HG03095 (cell line): ENCODE data around the gene ABCD3.

Experiments used
- ATAC-seq: cut with Tn5 transposase; IDR thresholded peaks from one replicate; pipeline ENCODE4 v1.9.1; 2021; ENCODE audit warnings: moderate library complexity; ENCODE audit not compliant: unreplicated experiment

The ABCD3 gene

DNA sequence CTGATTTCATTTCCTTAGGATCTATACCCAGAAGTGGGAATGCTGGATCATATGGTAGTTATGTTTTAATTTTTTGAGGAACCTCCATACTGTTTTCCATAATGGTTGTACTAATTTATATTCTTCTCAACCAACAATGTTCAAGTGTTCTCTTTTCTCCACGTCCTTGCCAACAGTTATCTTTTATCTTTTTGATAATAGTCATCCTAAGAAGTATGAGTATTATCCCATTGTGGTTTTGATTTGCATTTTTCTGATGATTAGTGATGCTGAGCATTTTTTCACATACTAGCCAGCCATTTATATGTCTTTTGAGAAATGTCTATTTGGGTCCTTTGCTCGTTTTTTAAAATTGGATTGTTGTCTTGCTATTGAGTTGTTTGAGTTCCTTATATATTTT is 38.5 kb downstream of the ABCD3 start:
- no peak for ATAC-seq

DNA sequence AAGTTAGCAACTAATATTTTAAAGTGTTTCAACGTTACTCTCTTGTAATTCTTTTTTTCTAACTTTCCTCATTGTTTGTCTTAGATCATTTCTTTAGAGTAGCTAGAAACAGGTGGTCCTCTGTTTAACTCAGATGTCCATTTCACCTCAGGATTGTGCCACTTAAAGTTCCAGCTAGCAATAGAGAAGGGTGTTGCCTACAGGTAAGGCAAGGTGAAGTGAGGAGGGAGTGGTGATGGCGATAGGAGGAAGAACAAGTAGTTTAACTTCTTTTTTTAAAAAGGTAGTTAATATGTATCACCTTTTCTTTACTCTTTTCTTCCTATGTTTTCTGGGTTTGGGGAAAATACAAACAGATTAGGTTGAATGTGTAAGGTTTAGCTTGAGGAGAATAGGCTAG is 44.4 kb downstream of the ABCD3 start:
- no peak for ATAC-seq

DNA sequence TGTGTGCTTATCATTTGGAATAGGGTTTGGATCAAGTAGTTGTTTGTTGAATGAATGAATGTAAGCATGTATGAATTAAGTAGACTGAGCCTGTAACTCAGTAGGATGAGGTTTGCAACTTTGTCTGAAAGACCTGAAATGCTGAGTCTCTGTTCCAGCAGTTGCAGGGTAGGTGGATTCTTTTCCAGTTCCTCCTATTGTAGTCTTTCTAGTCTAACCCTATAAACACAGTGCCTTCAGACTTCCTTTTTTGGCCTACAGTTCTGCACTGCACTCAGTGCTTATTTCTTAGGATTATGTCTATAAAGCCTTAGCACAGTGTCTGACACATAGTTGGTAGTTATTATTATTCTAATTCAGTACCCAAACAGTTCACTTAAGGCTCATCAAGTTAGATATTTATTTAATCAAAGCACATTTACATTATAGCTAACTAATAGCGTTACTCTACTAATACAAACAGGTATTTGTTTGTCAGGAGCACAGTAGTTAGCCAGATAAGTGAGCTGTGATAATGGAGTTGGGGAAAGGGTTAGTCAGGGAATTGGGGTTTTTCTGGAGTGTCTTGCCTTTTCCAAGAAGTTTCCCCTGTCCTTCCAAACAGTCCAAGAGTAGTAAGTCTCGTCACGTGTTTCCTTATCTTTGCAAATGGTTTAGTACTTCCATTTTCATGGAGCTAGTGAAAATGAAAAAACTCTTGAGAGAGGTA is 45.0 kb downstream of the ABCD3 start:
- ATAC-seq = no peak

DNA sequence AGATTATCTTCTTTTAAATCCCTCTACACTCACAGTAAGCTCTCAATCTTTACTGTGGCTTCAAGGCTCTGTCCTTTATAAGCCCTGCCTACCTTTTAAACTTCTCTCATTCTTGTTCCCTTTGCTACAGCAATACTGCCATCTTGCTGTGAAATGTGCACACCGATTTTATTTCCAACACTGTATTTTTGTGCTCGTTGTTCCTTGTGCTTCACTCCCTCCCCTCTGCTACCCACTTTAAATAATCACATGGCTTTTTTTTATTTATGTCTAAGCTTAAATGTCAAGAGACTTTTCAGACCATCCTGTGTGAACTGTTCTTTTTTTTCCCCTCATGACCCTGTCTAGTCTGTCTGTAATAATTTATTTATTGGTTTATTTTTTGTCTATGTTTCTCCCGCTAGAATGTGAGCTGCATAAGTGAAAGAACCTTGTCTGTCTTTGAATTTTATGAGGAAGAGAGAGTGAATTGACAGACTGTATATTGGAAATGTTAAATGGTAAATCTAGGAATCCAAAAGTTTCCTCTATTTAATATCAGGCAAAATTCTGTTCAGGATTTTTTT is 45.7 kb downstream of the ABCD3 start:
- ATAC-seq = no peak

DNA sequence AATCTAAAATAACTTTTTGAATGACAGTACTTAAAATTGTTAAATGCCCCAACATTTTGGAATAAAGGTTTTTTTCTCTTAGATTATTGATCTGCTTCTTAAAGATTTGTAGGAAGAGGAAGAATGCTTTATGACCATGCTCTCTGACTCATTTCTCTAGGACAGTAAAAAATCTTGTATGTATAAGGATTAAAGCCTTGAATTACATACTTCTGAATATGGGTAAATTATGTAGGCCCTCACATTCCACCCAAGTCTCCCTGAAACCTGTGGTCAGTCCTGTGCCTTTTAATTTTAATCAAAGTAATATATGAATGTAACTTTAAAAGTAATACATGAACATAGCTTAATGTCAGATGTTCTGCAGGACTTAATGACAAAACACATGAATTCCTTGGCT is 50.5 kb downstream of the ABCD3 start:
- ATAC-seq = no peak

DNA sequence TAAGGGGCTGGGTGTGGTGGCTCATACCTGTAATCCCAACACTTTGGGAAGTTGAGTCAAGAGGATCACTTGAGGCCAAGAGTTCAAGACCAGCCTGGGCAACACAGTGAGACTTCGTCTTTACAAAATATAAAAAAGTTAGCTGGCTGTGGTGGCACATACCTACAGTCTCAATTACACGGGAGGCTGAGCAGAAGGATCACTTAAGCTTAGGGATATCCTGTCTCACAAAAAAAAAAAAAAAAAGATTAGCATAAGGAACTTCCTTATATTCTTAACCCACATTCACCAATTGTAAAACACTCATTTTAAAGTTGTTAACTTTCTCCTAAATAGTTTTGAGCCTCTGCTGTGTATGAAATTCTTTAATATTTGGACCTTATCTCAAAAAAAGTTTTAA is 53.1 kb downstream of the ABCD3 start:
- ATAC-seq = no peak

DNA sequence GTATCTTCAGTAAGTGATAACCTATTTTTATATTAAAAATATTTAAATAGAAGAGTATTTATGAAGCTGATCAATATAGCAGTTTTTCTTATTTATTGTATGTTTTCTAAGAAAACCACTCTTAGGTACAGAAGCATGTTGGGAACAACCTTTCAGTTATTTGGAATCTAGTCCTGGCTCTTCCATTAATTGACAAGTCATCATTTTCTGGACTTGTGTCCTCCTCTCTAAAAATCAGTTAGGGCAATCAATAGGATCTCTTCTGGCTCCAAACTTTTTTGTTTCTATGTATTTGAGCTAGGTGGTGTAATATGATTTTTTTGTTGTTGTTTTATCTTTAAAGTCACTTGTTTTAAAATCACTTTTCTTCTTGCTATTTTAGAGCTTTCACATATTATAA is 57.0 kb downstream of the ABCD3 start:
- no peak for ATAC-seq

DNA sequence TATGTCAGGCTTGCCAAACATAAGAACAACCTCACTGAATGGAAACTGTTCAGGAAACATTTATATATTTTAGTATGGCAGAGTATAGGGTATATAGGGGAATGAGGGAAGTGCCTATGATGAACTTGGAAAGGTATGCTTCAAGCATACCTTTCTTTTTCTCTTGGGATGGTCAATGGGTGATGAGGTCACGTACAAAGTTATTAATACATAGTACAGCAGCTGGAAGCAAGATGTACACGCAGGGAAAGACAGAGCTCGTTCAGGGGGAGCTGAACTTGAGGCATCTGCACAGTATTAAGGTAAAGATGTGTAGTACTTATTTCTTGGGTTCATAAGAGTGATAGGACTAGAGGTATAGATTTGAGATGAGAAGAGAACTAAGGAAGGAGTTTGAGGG is 61.5 kb downstream of the ABCD3 start:
- no peak for ATAC-seq

DNA sequence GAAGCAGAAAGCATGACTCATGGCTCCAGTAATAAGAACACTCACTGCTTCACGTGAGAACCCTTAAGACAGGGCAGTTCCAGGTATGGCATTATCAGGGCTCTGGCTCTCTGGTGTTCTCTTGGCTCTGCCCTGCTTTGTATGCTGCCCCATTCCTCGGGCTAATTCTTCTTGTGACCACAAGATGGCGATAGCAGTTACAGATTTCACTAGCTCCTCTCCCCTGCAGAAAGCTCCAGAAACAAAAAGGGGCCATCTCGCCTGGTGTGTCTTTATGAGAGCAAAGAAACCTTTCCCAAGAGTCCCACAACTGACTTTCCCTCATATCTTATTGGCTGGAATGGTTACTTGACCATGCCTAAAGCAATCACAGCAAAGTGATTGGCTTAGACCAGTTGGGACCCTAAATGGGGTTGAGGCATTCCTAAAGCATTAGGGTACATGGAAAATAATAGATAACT is 63.3 kb downstream of the ABCD3 start:
- ATAC-seq = peak; percentile 88

DNA sequence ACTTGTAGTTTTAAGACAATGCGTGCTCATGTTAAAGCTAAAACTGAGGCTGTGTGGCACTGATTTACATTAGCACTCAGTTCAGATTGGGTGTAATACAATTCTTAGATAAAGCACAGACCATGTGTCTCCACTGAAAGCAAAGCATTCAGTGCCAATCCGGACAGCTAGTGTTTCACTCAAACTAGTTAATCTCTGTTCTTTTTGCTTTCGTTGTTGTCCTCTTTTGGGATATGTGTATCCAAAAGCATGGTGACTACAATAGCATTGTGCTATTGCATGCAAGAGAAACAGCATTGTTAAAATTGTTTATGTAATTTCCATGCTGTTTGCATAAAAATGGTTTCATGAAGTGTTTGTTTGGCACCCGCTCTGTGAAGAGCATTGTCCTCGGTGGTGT is 68.8 kb downstream of the ABCD3 start:
- ATAC-seq = no peak

DNA sequence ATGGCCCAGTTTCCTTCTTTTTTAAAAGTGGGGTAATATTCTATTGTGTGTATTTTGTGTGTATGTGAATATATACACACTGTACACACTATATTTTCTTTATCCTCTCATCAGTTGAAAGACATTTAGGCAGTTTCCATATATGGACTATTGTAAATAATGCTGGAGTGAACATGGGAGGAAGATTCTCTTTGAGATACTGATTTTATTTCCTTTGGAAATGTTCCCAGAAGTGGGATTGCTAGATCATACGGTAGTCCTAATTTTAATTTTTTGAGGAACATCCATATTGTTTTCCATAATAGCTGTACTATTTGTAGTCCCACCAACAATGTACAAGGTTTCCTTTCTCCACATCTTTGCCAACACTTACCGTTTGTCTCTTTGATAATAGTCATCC is 72.4 kb downstream of the ABCD3 start:
- no peak for ATAC-seq

DNA sequence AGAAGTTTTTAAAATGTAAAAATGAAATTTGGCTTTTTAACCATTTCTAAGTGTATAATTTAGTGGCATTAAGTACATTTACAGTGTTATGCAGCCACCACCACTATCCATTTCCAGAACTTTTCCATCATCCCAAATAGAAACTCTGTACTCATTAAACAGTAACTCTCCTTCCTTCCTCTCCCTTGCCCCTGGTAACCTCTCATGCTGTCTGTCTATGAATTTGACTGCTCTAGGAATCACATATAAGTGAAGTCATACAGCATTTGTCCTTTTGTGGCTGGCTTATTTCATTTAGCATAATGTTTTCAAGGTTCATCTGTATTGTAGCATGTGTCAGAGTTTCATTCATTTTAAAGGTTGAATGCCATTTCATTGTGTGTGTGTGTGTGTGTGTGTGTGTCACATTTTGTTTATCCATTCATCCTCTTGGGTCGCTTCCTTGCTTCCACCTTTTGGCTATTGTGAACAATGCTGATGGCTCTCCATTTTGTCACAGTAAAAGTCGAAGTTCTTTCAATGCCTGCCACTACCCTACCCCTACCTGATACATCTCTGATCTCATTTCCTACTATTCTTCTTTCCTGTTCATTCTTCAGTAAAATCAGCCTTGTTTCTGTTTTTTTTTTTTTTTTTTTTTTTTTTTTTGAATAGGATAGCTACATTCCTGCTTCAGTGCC is 78.0 kb downstream of the ABCD3 start:
- no peak for ATAC-seq

DNA sequence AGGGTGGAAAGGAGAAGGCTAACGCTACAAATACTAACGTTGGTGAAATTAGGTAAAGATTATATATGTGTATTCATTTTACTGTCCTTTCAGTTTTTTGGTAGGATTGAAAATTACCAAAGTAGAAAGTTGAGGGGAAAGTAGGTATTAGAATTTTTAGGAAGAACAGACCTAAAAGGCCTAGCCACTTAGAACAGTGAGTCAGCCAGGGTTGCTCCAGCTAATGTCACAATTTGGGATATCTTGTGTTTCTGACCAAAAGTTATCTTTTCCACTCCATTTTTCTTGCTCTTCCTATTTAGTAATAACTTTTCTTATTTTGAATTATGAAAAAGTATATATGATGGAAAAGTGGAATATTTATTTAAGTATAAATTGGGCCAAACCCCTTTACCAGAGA is 83.2 kb downstream of the ABCD3 start:
- no peak for ATAC-seq

DNA sequence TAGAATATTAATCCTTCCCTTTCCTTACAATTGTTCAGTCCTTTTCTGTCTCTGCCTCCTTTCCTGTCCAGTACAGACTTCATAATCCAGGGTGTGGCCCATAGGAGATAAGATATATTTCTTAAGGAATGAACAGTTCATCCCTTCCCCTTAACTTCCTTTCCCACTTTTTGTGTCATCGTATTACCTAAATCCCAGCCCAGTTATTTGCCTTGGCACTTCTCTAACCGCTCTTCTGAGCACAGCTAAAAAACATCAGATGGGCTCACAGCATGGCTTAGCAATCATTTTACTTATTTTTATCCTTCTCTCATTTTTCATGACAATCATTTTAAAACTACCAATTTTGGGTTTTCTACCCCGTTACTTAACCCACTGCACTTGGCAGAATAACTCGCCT is 83.7 kb downstream of the ABCD3 start:
- ATAC-seq = no peak

DNA sequence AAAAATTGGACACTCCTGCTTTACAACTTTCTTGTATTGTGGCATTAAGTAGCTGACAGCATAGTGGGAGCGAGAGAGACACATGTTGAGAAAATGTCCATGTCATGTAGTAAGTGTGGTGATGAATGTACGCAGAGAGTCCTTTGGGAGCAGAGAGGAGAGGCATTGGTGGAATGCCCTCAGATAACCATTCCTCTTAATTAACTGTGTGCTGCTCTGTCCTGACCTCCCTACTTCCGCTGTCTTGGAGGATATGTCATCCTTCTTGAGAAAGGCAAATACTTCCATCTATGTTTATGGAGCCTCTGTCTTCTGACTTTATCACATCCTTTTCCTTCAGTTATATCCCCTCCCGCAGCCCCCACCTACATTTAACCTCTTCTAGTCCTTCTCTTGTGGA is 85.0 kb downstream of the ABCD3 start:
- no peak for ATAC-seq

DNA sequence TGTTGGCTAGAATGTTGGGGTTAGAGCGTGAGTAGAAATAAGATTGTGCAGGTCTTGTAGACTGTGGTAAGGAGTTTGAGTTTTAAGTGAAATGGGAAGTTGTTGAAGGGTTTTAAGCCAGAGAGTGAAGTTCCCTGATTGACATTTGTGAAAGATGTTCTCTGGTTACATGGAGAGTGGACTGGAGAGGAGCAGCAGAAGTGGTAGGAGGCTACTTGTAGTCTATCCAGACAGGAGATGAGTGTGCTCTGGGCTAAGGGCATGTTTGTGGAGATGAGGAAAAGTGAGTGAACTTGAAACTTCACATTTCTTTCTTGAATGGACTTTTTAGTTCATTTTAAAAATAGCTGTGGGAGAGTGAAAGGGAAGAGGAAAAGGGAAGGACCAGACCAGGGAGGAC is 86.4 kb downstream of the ABCD3 start:
- ATAC-seq = no peak

DNA sequence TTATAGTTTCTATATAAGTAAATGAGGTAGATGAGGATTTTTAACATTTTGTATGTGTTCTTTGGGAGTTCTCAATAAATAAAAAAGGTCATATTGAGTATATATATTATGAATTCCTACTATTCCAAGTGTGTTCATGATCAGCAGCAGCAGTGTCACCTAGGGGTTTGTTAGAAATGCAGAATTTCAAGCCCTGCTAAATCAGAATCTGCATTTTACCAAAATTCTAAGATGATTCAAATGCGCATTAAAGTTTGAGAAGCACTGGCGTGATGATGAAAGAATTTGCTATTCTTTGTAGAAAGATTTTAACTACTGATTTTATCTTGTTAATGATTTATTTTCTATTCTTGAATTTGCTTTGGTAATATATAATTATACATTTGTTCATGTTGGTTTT is 94.6 kb downstream of the ABCD3 start:
- no peak for ATAC-seq

DNA sequence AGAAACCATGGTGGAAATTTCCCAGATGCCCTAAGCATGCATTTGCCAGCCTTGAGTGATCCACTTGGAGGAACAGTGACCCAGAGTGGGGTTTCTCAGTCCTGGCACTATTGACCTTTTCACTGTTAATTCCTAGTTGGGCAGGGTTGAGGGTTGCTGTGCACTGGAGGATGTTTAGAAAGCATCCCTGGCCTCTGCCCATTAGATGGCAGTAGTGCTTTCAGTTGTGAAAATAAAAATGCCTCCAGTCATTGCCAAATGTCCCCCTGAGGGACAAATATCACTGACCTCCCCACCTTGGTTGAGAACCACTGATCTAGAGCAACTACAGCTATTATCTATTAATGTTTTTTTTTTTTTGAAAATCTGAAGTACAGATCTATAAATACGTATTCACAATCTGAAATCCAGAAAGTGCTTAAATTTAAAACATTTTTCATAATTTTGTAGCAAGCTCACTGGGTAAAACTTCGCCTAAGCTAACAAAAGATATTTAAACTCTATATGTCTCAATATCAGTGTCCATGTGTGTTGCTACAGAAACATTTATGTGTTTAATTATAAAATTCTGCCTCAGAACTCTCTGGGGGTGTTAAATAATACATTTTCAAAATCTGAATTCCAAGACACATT is 96.0 kb downstream of the ABCD3 start:
- ATAC-seq = no peak

DNA sequence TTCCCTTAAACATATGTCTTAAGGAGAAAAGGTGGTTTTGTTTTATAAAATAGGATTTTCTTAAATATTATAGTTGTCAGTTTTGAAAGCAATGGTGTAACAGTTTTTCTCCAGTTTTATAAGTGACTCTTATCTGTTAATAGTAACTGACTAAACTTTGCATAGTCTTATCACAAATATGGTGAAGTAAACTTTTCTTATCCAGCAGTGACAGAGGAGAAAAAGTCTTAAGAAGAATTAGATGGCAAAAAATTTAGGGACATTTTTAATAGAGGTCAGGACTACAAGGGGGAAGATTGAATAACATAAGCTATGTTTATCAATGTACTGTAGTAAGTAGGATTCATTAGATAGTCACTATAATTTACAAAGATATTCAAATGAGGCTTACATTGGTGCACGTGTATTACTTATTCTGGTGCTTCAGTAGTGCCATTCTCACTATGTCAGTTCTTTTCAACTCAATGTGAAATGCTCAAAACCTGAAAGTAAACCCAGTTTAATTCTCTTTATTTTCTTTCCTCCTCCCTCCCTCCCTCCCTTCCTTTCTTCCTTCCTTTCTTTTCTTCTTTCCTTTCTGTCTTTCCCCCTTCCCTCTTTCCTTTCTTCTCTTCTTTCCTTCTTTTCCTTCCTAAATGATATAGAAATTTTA is 97.2 kb downstream of the ABCD3 start:
- no peak for ATAC-seq

DNA sequence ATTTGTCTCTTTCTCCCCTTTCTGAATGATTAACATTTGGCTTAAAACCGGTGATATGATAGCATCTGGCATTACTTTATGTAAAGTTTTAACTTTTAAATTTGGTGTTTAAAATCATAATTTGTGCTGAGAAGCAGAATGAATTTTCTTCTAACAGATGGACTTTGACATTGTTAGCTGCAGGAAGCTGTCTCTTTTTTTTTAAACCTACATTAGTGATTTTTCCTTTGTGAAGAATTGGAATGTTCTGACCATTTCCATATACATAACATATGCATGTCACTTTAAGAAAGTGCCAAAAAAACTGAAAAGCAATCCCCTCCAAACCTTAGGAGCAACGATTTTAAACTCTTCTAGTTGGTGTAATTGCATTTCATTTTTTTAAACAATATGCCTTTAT is 101.2 kb downstream of the ABCD3 start:
- no peak for ATAC-seq

DNA sequence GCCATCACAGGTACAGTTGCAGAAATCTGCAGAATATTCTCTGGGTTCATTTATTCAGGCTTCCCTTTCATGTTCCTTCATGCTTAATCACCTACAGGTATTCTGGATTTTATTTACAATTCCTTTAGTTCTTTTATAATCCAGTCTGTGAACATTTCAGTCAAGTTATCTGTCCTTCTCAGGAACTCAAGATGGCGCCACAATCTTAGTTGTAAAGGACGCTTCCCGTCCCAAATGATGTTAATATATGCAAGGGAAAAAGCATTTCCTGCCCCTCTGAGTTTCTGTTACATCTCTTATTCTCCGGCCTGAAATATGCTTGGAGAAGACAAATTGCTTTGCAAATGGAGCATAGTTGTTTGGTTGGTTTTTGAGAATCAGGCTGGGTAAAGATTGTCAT is 104.1 kb downstream of the ABCD3 start:
- ATAC-seq = no peak

DNA sequence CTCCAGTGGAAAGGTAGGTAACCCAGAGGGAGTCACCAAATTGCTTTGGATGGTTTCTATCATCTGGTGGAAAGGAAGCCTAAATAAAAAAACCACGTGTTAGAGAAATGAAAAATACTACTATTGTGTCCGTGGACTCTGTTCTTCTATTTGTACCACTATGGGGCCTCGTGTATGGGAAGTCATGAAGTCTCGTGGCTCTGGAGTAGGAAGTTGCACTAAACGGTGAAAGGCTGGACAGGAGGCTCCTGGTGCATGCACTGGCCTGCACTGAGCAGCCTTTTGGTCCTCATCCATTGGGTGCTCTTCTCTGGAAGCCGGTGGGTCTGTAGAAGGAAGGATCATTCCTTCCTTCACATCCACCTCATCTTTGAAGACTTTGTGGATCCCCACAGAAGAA is 106.3 kb downstream of the ABCD3 start:
- ATAC-seq = no peak
